BJ (cell line): ENCODE data around the gene SNX3. TPM values are rescaled to one million over a fixed set of nuclear protein-coding genes. Genes with fewer than 3 reads are reported as not detected.

Experiments used
- CTCF ChIA-PET: fragments of 350-600 bp; formaldehyde crosslinking; extraction: SDS; loops from one replicate; lab custom pipeline; 2021; ENCODE audit warnings: antibody characterized with exemption, inconsistent platforms; lab: Yijun Ruan, JAX
- POLR2A ChIA-PET: fragments of 300-600 bp; sonication (Branson Sonifier 250); formaldehyde crosslinking; extraction: SDS; loops from one replicate; lab custom pipeline; 2021; ENCODE audit warnings: antibody characterized with exemption; lab: Charles Lee
- DNase-seq: peaks from one replicate; pipeline ENCODE4 v3.0.0-alpha.2; 2011; ENCODE audit warnings: low read depth
- H3K27me3 ChIP-seq: 2 replicates; pipeline ENCODE4 v1.6.0; 2011; ENCODE audit warnings: low read length; ENCODE audit not compliant: control insufficient read depth, insufficient read depth
- H3K36me3 ChIP-seq: 2 replicates; pipeline ENCODE4 v1.5.1; 2011; ENCODE audit warnings: low read length; ENCODE audit not compliant: control insufficient read depth, insufficient read depth
- H3K4me3 ChIP-seq: 2 replicates; pipeline ENCODE4 v1.5.1; 2011; ENCODE audit warnings: low read depth, mild to moderate bottlenecking, control low read depth, low read length
- polyA plus RNA-seq: library from polyadenylated mRNA; depleted of rRNA; stranded (reverse); fragments of >200 nt; gene quantifications from 2 replicates; pipeline ENCODE4 v1.2.3, GENCODE V29; 2011
- TF ChIP-seq, protein P1 (sequence below): IDR thresholded peaks from 2 replicates; pipeline ENCODE4 v1.5.1; 2011; ENCODE audit warnings: low read depth, mild to moderate bottlenecking, control low read depth, inconsistent platforms, low read length, moderate library complexity; ENCODE audit not compliant: insufficient read depth

The SNX3 gene
- polyA plus RNA-seq, 1 experiment, result 113 TPM

DNA sequence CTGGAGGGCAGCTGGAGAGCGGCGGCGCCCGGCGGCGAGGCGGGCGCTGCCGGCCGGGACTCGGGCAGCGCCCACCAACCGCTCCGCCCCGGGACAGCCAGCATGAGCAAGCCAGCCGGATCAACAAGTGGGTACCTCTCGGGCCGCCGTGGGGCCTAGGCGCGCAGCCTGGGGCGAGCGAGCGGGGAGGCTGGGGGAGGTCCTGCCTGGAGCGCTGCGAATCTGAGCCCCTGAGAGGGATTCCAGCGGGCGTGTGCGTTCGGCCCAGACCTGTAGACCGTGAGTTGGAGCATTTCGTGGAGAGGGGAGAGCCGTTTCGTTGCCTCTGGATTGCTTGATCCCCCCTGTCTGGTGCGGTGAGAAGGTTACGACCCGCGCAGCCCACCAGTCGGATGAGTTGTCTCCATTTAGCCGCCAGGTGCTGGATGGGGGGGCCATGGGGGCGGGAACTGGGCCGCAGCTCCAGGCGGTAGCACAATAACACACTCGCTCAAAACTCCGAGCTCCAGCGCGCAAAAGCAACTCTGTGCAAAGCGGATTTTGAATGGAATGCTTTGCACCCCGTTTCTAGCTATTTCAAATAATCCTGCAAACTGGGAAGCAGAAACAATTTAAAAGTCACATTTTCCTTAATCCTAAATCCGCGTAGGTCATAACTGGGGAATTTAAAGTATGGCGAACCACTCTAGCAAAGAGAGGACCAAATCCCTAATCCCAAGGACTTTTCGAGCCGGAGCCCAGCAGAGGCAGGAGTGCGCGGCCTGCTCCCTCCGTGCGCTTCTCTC is 94.0 kb downstream of the SNX3 start:
- POLR2A ChIA-PET, result no interaction called here
- Histone ChIP-seq H3K4me3 (no peak overlapping the region), H3K27me3 (peaks cover 92% of the 10 kb centered on the region), H3K36me3 (no peaks in the 10 kb centered on the region)
- DNase-seq, result no peak
- TF ChIP-seq, protein P1, sequence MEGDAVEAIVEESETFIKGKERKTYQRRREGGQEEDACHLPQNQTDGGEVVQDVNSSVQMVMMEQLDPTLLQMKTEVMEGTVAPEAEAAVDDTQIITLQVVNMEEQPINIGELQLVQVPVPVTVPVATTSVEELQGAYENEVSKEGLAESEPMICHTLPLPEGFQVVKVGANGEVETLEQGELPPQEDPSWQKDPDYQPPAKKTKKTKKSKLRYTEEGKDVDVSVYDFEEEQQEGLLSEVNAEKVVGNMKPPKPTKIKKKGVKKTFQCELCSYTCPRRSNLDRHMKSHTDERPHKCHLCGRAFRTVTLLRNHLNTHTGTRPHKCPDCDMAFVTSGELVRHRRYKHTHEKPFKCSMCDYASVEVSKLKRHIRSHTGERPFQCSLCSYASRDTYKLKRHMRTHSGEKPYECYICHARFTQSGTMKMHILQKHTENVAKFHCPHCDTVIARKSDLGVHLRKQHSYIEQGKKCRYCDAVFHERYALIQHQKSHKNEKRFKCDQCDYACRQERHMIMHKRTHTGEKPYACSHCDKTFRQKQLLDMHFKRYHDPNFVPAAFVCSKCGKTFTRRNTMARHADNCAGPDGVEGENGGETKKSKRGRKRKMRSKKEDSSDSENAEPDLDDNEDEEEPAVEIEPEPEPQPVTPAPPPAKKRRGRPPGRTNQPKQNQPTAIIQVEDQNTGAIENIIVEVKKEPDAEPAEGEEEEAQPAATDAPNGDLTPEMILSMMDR, result no peak
- CTCF ChIA-PET, result interaction anchor here (0.6 to 0.7 kb wide), 2 partner anchors 23 to 334 kb away, joined by 3 to 4 read pairs; no protein-coding TSS in a partner anchor

DNA sequence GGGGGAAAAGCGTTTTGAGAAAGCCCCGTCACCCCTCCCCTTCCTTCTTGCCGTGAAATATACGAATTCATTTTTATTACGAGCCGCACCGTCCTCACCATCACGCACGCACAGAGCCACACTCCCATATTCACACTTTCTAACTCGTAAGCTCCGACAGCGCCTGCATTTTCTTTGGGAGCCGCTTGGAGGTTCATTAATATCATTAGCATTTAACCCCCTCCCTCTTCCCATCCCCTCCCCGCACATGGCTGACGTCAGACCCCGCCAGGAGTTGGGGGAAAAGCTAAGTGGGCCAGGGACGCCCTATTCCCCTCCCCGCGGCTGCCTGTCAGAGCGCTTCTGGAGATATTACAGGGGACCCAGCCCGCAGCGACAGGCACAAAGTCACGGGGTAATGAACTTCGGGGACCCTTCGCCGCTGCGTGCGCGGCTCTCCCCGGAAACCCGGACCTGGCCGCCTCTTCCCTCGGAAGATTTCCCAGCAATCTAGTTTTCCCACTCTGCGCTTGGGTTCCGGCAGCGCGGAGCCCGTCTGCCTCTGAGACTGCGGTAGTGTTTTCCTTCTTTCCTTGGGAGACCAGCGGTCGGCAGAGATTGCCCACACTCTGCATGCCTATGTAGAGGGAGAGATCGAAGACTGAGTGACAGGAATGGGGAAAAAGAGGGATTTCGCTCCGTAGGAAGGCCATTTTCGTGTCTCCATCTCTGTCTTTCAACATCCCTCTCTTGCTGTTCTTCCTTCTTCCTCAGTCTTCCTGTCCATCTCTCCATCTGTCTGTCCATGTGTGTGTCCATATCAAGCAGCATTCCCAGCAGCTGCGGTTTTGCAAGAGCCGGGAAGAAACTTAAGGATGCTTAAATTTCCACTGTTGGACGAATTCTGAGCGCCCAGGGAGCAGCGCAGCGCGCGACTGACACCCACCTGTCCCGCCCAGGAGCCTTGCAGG is 94.9 kb downstream of the SNX3 start, which contains the start of gene NR2E1:
Gene NR2E1 (plus strand): TSS at position 309 of the 950 bp plus-strand sequence. CDS start 744 bp downstream, outside the sequence.
- ChIA-PET POLR2A (no interaction called here), CTCF (interaction anchor here (0.7 kb wide), 1 partner anchor 23 kb away, joined by 4 read pairs; no protein-coding TSS in a partner anchor)
- no peak for DNase-seq
- peaks cover 92% of the 10 kb centered on the region for H3K27me3 ChIP-seq
- TF ChIP-seq, protein P1, result no peak
- no peak within 1 kb of the TSS for H3K4me3 ChIP-seq
- no peaks in the 10 kb centered on the region for H3K36me3 ChIP-seq

DNA sequence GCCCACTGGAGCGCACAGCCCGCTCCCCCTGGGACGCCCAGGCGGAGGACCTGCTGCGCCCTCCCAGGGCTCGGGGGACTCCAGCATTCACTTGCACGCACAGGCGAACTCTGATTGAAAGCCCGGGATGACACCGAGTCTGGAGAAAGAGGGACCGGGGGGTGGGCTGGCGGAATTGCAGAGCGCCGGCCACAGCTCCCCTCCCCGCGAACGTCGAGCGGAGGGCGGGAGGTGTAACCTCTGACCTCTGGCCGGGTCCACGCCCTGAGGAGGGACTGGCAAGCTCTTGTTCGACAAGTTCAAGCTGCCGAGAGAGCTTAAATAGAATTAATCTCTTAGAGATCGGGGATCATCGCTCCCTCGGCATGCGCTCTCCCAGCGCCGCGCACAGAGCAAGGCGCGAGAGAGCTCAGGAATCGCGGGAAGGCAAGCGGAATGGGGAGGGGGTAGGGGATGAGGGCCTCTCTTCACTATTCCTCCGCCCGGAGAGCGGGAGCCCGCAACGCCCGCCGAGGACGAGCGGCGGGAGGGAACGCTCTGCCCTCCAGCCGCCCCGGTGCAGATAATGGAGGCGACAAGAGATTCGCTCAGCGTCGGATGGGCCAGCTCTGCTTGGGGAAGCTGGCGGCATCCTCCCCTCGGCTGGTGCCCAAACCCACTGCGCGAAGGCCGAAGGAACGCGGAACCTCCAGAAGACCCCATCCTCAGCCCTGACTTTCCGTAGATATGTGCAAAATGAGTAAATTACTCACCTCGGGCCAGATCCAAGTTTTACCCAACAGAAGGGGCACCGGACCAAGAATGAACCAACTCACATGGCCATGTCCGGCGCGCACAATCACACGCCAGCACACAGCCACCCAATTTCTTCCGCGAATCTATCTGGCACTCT is 95.8 kb downstream of the SNX3 start:
- H3K36me3 ChIP-seq, result no peaks in the 10 kb centered on the region
- TF ChIP-seq, protein P1, result no peak
- peaks cover 87% of the 10 kb centered on the region for H3K27me3 ChIP-seq
- no peak overlapping the region for H3K4me3 ChIP-seq
- ChIA-PET POLR2A (no interaction called here), CTCF (no interaction called here)
- no peak for DNase-seq

DNA sequence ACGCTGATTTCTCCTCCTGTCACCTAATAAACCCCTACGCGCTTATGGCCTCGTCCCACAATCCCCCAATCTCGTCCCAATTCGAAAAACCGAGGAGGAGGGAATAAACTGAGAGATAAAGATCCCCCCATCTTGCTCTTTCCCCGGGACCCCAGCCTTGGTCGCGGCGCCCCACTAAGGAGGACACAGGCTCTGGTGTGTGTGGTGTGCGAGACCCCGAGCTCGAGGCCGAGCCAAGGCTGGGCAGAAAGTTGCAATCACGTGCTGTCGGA is 96.4 kb downstream of the SNX3 start:
- Histone ChIP-seq H3K4me3 (no peak overlapping the region), H3K27me3 (peaks cover 84% of the 10 kb centered on the region), H3K36me3 (no peaks in the 10 kb centered on the region)
- ChIA-PET POLR2A (no interaction called here), CTCF (no interaction called here)
- TF ChIP-seq, protein P1, result no peak
- DNase-seq, result no peak
